Stimulated activated CD8-positive, alpha-beta memory T cell treated with anti-CD3 and anti-CD28 coated beads, Interleukin-4, amount 100 ng/mL, for 24 hours (primary cell): ENCODE measurements around the gene SULT1E1.

Experiments
- DNase-seq: peaks from one replicate; pipeline ENCODE4 v3.0.0-alpha.2; 2020; ENCODE audit warnings: low read depth

SULT1E1 gene, protein sequence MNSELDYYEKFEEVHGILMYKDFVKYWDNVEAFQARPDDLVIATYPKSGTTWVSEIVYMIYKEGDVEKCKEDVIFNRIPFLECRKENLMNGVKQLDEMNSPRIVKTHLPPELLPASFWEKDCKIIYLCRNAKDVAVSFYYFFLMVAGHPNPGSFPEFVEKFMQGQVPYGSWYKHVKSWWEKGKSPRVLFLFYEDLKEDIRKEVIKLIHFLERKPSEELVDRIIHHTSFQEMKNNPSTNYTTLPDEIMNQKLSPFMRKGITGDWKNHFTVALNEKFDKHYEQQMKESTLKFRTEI

DNA sequence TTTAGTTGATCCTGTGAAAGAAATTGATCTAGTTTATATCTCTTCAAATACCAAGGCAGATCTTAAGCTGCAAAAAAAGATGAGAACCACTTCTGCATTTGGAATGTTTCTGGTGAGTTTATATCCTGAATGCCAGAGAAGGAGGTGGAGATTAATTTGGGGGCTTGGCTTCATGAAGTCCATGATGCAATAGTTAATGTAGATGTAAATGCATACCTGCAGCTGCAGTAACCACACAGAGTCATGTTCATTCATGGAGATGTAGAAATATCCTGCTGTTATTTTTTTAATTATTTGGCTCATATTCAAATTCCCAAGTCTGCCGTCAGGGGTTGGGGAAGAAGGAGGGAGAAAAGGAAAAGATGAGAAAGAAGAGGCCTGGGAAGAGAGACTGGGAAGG is at the start of gene SULT1E1:
Gene SULT1E1, minus strand, starts transcription at position 94 of the 400 bp plus-strand sequence. CDS start 2,501 bp downstream, outside the sequence.
- no peak for DNase-seq

DNA sequence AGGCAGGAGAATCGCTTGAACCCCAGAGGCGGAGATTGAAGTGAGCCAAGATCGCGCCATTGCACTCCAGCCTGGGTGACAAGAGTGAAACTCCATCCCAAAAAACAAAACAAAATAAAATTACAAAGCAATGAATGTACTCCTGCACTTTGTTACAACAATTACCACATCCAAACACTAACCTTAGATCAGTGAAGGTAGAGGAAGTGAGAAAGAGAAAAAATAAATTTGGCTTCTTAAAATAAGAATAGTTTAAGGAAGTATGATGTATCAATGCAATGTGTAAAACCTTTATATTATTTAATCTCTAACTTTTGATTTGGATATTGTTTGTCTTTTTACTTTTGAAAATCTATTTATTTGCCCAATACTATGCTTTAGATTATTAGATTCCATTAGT is 49.2 kb upstream of the SULT1E1 start:
- DNase-seq, result no peak

DNA sequence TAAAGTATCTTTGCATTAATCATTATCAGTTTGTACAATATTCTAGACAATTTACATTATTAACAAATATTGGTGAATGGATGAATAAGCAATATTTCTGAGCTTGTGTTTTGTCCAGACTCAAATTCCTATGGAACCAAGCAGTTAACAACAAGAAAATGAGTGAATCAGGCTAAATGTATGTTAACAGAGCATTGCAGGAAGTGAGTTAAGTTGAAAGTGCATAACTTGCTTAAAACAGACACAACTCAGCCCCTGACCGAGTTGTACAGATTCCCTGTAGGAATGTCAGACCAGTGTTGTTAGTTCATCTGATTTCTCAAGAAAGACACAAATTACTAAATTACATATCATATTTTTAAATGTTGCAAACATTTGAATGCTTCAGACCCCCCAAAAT is 47.2 kb upstream of the SULT1E1 start:
- no peak for DNase-seq

DNA sequence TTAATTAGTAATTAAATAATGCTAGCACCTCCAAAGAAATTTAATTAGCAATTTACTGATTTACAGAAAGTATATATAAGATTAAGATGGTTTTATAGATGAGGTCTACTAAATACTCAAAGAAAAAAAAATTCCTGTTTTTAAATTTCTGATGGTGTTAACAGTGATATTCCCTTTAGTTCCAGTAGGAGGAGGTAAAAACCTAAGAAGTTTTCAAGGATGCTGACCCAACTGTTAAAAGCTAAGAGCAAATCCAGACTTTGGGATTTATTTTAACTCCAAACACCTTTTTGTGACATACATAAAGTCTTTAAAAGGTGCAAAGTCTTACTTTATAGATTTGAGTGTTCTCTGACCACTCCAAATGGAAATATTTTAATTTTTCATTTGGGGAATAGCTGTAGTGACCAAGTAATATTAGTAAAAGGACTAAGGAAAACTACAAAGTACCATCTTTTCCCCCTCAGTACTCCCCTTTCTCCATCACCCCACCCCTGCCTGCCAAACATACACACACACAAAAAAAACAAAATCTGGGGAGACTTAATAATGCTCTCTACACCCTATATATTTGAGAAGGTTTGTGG is 36.7 kb upstream of the SULT1E1 start:
- DNase-seq, result no peak

DNA sequence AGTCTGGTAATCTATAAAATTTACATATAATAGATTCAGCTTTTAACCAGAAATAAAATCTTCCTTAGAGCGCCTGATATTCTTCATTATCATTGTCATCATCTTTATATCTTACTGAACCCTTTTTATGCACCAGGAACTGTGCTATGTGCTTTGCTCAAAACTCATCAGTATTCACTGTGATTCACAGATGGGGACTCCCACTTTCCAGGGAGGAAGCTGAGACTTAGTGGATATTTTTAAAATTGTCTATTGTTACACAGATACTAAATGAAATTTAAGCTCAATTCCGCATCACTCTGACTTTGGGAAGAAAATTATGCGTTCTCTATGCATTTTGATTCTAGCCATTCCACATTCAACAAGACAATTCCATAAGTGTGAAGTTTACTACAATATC is 34.8 kb upstream of the SULT1E1 start:
- no peak for DNase-seq

DNA sequence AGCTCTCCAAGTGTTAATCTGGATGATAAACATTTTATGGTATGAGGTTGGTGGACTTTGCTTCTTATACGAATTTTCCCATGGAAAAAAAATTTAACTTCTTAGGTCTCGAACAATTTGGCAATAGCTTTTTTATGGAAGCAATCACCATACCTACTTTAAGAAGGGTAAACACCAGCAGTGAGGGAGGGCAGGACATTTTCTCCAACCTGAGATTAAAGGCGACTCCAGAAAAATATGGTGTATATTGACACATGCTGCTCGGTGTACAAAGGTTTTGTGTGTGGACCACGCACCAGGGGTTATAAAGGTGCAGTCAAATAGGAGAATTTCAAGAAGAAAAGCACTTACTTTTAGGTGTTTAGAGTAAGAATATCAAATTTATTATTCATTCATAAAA is 34.2 kb upstream of the SULT1E1 start:
- DNase-seq, result no peak

DNA sequence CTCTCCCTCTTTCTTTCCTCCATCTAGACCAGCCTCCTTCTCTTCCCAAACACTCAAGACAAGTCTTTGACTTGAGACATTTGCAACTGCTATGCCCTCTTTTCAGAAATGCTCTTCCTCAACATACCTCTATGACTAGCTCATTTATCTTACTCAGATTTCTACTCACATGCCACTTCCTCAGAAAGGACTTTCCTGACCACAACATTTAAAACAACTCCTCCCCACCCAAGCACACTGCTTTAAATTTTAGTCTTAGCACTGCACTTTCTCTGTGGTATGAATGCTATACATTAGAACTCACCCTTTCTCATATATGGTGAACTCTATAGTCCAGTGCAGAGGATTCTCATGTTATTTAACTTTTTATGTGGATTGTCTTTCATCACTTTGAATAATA is 28.4 kb upstream of the SULT1E1 start:
- DNase-seq, result no peak

DNA sequence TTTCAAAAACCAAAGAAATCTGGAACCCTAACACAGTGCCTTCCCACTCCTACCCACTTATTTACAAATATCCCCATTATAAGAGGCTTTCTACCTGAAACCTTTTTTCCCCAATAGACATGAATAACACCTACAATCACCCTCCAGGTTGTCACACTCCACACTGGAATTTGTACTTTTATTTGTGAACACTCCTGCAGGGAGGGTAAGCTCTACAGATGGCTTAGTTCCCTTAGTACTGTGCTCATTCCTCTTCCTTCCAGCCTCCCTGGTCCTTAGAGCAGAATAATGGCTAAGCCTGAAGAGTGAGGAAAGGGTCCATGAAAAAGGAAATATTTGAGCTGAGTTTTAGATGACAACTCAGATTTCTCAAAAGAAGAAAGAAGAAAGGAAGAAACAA is 22.2 kb upstream of the SULT1E1 start:
- DNase-seq, result no peak

DNA sequence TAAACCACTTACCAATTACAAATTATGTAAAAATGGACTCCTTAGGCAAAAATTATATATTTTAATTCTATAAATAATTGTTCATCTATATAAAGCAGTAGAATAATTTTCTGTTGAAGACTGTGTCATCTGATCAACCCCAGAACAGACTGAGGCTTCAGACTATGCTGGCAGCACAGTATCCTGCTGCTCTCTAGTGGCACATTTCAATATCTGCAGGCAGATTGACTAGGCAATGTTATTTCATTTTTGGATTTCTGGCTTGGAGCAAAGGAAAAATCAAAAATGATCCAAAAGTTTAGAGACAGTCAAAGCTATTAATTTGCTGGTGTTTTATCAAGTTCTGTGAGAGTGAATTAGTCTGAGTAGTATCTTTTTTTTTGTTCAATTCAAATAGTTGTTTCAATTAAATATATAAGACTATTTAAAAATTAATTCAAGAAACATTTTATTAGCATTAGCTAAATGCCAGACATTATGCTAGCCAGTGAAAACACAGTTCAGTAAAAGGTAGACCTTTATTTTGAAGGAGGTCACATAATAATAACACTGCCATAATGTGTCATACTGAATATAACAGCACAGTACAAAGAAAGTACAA is 21.3 kb upstream of the SULT1E1 start:
- DNase-seq, result no peak

DNA sequence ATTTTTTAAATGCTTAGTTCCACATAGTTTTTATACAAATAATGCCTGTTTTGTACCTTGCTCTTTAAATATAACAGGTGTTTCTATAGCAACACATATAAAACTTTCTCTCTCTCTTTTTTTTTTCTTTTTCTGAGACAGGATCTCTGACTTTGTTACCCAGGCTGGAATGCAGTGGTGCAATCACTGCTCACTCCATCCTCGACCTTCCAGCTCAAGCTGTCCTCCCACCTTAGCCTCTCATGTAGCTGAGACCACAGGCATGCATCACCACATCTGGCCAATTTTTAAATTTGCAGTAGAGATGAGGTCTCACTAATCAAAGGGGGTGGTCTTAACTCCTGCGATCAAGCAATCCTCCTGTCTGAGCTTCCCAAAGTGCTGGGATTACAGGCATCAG is 18.3 kb upstream of the SULT1E1 start:
- no peak for DNase-seq

DNA sequence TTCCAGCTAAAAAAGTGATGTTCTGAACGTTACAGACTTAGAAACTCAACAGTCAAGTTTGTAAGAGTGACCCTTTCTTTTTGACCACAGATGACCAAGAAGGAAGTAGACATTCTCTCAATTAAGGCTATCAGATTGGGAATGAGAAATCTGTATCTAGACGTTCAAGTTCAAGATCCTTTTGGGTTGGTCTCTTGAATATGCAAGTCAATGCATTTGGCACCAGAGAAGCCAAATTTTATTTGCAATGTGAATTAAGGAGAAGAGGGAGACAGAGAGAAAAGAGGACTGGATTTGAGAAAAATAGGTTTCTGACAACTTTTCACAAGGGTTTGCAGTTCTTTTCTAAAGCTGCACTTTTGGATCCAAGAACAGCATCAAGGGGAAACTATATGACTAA is 17.5 kb upstream of the SULT1E1 start:
- DNase-seq, result no peak

DNA sequence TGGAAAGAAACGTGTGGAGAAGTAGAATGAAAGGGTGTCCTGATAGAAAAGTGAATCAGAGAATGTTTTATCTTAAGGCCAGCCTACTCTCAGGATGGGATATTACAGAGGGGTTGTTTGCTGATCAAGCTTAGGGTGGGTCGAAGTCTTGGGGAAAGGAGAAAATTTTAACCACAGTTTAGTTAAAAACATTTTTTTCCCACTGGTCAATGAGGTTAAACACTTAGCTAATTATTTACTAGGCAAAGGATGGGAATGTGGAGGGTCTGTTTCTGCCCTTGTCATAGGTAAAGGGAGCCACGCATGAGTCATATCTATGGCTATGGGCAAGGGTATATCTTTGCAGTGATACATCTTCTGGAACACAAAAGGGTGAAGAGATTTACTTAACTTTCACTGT is 16.1 kb upstream of the SULT1E1 start:
- DNase-seq, result no peak

DNA sequence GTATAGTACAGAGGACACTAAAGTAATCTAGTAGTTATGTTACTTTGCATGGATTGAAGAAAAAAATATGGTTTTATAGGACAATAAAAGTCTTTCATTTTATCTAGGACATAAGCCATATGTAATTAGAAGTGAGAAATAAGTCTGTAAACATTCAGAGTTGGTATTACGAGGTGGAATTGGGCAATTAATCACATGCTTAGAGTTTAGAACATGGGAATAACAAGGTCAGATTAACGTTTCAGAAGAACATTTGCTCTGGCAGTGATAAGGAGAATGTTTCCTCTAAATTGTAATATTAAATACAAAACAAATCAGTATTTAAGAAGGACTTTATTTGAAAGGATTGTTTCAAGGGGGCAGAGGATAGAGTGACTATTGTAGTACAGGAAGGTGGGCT is 15.6 kb upstream of the SULT1E1 start:
- DNase-seq, result no peak

DNA sequence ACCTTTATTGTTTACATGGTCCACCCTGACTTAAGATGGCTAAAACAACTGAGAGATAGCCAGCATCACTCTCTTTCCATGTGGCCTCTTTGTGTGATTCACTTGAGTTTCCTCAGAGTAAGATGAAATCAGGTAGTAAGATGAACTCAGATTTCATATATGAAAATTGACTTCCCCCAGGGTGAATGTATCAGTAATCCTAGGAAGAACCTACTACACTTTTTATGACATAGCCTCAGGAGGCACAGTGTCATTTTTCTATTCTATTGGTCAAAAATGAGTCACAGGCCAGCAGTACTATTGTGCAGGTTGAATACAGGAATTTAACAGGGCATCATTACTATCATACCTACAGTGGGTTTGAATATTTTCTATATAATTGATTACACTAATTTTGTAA is 14.6 kb upstream of the SULT1E1 start:
- DNase-seq, result no peak

DNA sequence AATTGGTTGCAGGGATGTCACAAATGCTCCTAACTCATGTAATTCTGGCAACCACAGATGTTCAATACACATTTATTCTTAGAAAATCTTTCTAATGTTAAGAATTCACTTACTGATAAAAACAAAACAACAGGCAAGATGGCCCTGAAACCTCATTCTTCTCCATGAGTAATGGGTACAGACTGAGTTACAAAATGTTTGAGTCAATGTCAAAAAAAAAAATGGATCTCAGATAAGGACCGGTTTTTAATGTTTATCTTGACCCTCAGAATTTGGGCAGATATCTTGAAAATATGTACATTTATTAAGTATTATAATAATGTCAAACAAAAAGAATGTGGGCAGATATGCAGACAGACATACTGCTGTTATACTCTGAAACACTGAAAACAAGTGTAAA is 1.8 kb upstream of the SULT1E1 start:
- no peak for DNase-seq

DNA sequence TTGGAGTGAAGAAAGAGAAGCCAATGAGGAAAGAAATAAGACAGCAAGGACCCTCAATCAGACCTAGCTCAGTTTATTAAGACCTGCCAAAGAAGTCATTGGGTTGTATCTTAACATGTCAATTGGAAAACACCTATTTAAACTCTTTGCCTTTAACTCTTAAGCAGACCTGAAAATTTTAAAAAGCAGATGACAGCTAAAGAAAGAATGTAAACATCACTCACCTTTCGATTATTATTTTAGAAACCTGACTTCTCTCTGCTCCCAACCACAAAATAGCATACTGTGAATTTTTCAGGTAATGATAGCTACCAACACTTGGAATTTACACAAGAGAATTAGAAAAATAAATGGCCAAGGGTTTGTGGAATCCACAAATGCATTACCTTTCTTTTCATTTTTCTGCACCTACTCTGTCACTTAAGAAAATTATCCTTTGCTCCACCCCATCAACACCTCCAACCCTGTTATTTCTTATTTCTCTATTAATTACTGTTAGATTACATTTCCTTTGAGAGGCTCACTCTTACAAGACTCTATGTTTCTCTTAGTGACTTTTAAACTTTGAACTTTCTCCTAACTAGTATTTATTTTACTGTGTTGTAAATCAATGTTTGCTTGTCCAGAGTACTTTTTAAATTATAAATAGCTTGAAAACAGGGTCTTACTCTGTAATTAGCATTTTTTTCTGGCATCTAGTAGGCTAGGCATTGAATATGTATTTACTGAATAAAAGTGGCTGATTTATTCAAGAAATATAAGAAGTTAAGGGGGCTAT is 765 bp upstream of the SULT1E1 start:
- DNase-seq, result no peak

DNA sequence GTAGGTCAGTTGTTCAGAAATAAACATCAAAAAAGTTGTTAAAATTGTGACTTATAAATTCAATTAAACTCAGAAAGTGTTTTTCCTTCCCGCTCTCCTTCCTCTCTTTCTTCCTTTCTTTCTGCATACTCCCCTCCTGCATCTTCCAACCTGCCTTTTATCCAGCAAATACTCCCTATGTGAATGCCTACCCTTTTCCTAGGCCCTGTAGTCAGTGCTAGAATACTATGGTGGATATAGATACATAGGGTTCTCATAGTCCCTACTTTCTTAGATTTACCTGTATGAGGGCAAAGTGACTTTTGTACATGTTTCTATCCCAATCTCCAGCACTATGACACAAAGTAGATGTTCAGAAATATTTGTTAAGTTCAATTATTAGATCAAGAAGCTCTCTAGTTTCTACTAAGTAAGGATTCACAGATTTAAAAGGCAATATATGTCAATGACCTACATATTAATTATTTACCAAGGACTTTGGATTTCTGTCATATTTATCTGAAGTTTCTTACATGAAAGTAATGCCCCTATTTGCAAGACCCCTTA is 732 bp downstream of the SULT1E1 start:
- no peak for DNase-seq

DNA sequence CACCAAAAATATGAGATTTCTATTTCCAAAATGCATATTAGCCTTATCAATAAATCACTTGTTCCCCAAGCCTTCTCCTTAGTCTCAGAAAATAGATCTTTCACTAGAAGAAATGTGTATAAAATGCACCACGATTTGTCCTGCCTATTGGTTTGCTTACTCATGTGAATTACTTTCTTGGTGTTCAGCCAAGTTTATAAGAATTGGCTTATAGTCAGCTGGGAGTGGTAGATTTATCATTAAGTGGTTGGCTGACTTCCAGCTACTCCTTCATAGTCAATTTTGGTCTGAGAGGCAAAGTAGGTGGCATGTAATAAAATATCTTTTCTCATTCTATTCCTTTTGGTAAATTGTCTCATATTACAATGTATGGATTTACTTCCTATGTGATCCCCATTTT is 1.3 kb downstream of the SULT1E1 start:
- no peak for DNase-seq

DNA sequence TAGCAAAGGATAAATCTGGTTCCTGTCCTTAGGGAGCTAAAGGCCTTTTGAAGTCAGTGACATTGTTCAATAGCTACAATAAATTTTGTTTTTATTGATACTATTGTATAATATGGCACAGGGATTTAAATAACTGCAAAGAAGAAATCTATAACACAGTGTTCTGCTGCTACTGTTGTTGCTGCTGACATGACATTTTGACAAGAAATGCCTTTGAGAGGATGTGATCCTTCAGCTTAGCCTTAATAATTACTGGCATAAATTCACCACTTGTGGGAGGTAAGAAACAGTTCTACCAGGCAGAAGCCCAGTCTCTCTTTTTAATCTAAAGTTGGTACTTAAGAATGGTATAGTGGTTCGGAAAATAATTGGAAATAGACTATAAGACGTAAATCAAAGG is 4.1 kb downstream of the SULT1E1 start:
- DNase-seq, result no peak

DNA sequence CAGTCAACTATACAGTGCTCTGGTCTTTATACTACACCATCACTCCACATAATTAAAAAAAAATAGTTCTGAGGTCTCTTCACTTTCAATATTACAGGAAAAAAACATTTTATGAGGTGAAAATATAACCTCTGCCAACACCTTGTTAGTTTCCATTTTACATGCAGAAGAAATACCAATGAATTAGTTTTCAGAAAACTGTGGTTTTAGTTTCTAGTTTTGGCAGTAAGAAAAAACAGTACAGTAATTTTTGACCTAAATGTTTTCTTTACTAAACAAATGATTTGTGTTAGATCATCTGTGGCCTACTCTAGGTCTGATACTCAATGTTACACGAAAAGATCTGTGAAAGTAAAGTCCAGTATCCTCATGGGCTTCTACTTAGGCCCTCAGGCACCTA is 10.0 kb downstream of the SULT1E1 start:
- no peak for DNase-seq

DNA sequence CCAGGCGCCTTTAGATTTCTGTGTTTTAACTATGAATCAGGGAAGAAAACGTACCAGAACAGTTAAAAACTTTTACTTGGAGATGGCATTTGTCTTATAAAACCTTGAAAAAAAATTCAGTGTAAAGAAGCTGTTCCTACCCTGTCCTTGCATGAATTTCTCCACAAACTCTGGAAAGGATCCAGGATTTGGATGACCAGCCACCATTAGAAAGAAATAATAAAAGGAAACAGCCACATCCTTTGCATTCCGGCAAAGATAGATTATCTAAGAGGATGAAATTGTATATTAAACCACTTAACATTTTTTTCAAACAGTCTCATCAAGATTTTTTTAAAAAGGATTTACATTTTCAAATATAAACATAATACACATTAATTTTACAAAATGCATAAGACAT is 10.6 kb downstream of the SULT1E1 start:
- no peak for DNase-seq

DNA sequence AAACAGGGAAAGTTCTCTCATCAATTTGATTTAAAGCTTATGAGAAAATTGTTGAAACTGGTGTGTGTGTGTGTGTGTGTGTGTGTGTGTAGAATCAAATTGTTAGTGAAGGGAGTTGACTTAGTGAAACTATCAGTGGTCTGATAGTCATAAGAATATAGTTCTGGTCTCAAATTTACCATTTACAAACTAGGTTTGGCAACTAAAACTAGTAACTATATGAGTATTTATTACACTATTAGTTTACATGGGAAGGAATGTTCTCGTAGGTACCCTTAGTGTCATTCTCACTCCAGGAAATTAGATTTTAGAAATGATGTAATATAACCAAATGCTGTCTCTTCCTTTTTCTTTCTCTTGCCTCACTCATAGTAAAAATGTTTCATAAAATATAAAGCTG is 11.9 kb downstream of the SULT1E1 start:
- DNase-seq, result no peak

DNA sequence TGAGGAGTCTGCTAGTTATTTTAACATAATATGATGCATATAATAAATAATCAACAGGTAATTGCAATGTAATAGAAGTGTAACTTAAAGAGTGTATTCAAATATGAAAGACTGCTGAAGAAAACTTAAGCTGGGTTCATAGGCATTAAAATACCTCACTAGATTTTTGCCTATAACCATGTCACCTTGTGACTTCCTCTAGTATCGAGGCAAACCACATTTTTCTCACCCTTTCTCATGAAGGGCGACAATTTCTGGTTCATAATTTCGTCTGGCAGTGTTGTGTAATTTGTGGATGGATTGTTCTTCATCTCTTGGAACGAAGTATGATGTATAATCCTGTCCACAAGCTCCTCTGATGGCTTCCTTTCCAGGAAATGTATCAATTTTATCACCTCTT is 16.0 kb downstream of the SULT1E1 start:
- no peak for DNase-seq
